Natural killer cell (primary cell): ENCODE data around the gene NPHP4. TPM values are rescaled to one million over a fixed set of nuclear protein-coding genes. Genes with fewer than 3 reads are reported as not detected.

Experiments
- ATAC-seq, 3 donors: fragments of 150-1000 bp in 2 of 3; fragments of 200-7000 bp in 1 of 3; cut with Tn5 transposase; 1 replicate in 1 of 3; 2 replicates in 2 of 3; pipeline ENCODE4 v1.10.0; 2021; ENCODE audit warnings: mild to moderate bottlenecking in 2 of 3, moderate library complexity in 2 of 3
- DNase-seq, 2 donors: peaks; one replicate each; pipeline versions ENCODE4 v3.0.0 to v3.0.0-alpha.2; 2013 to 2021; ENCODE audit warnings: mixed read lengths in 1 of 2
- H3K27ac ChIP-seq: one replicate; pipeline ENCODE4 v1.5.1; 2013; ENCODE audit warnings: mild to moderate bottlenecking, low read length
- H3K27me3 ChIP-seq: one replicate; pipeline ENCODE4 v1.6.1; 2013; ENCODE audit warnings: low read length; ENCODE audit not compliant: control insufficient read depth, insufficient read depth
- H3K36me3 ChIP-seq: one replicate; pipeline ENCODE4 v1.6.1; 2013; ENCODE audit warnings: low read length; ENCODE audit not compliant: control insufficient read depth, insufficient read depth
- H3K4me1 ChIP-seq: one replicate; pipeline ENCODE4 v1.6.1; 2013; ENCODE audit warnings: low read length; ENCODE audit not compliant: control insufficient read depth, insufficient read depth
- H3K4me3 ChIP-seq: one replicate; pipeline ENCODE4 v1.5.1; 2013; ENCODE audit warnings: low read length
- H3K9me3 ChIP-seq: one replicate; pipeline ENCODE4 v1.6.1; 2013; ENCODE audit warnings: low read length; ENCODE audit not compliant: control insufficient read depth, insufficient read depth
- H3K27ac Mint-ChIP-seq, 2 donors: one replicate each; pipeline ENCODE4 v1.8.0; 2022; ENCODE audit warnings: mild to moderate bottlenecking in 2 of 2, mixed read lengths in 2 of 2, moderate library complexity in 1 of 2
- H3K27me3 Mint-ChIP-seq, 2 donors: one replicate each; pipeline ENCODE4 v1.8.0; 2022; ENCODE audit warnings: low read depth in 2 of 2, mixed read lengths in 2 of 2
- H3K36me3 Mint-ChIP-seq: one replicate; pipeline ENCODE4 v1.8.0; 2022; ENCODE audit warnings: mixed read lengths
- H3K4me1 Mint-ChIP-seq, 2 donors: one replicate each; pipeline ENCODE4 v1.8.0; 2022; ENCODE audit warnings: mixed read lengths in 2 of 2
- H3K4me3 Mint-ChIP-seq: one replicate; pipeline ENCODE4 v1.8.0; 2022; ENCODE audit warnings: mild to moderate bottlenecking, moderate library complexity, mixed read lengths
- H3K9me3 Mint-ChIP-seq, 2 donors: one replicate each; pipeline ENCODE4 v1.8.0; 2022; ENCODE audit warnings: mixed read lengths in 2 of 2
- CTCF ChIP-seq: fragments of 200-600 bp; IDR thresholded peaks from one replicate; pipeline ENCODE4 v1.8.0; 2022; ENCODE audit warnings: antibody characterized with exemption
- WGBS: methylation state at CpG from one replicate; pipeline ENCODE4 v1.1.7; 2013; ENCODE audit warnings: missing lambda C conversion rate; ENCODE audit not compliant: insufficient coverage; 5-methylcytosine and 5-hydroxymethylcytosine counted together
- intact Hi-C: fragments of 100-400 bp; cut with micrococcal nuclease; formaldehyde crosslinking; loops from one replicate; pipeline ENCODE4 v1.14.2; 2022
- total RNA-seq, 4 donors: library from RNA; stranded (reverse); fragments of 120-200 nt in 1 of 4; gene quantifications; one replicate each; pipeline versions ENCODE4 v1.2.3 to v1.2.4, GENCODE V29; 2013 to 2022

Gene NPHP4
- total RNA-seq, 3 donors from 2014 or later (not counting 1 experiment from before 2014, with no cell fraction given): 6.3 to 14.7 (median 10.1) TPM

DNA sequence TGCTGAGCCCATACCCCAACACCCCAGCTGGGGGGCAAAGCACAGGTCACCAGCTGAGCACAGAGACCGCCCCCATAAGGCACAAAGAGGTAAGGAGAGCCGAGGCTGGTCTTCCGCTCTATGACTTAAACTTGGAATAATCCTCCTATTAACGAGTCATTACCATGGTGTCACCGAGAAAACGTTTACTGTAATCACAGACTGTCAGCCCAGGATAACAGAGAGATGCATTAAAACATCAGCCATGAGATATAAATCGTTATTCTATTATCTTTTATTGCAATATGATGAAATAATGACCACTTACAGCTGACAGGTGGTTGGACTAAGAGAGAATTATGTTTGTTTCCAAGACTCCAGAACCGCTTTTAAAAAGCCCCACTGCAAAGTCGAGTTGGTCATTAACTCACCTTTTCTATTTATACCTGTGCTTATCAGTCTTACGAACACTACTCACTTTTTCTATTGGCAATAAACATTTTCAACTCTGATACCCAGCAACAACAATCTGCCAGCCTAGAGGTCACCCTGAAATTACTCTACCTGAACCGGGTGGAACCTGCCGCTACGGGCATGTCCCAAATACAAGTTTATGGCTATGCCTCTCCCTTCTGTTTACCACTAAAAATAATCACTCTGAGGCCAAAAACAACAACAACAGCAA lies 21.5 kb downstream of the NPHP4 start:
- intact Hi-C loops: loop anchor here (10.0 kb wide), 1 partner anchor 1316 kb away; the partner anchor contains the start of gene AJAP1
- H3K27ac Mint-ChIP-seq: no peak overlapping the region

GRCh38 chr1:5969168-5969567 lies 23.1 kb downstream of the NPHP4 start:
- DNase-seq (no peak), ATAC-seq (no peak)
- H3K27ac ChIP-seq: no peak overlapping the region
- H3K9me3 Mint-ChIP-seq: no peaks in the 10 kb centered on the region
- intact Hi-C loops: no loop called here
- no peak overlapping the region for H3K4me3 Mint-ChIP-seq
- H3K27me3 ChIP-seq: no peaks in the 10 kb centered on the region
- H3K4me3 ChIP-seq: no peak overlapping the region
- no peaks in the 10 kb centered on the region for H3K36me3 ChIP-seq
- H3K9me3 ChIP-seq: no peaks in the 10 kb centered on the region
- H3K4me1 ChIP-seq: no peaks in the 10 kb centered on the region
- no peak overlapping the region for H3K27ac Mint-ChIP-seq
- no peaks in the 10 kb centered on the region for H3K36me3 Mint-ChIP-seq
- no peaks in the 10 kb centered on the region for H3K27me3 Mint-ChIP-seq
- WGBS: 94% methylated on average over 8 of the region's 10 CpGs
- no peak for TF ChIP-seq CTCF
- H3K4me1 Mint-ChIP-seq: no peaks in the 10 kb centered on the region

More for the DNA sequence above, 21.5 kb downstream of the NPHP4 start:
- Mint-ChIP-seq H3K27me3 (no peaks in the 10 kb centered on the region), H3K4me3 (no peak overlapping the region), H3K4me1 (peaks cover 0 to 5% of the 10 kb centered on the region in 2 donors), H3K36me3 (no peaks in the 10 kb centered on the region), H3K9me3 (no peaks in the 10 kb centered on the region)
- Histone ChIP-seq H3K27ac (no peak overlapping the region), H3K36me3 (no peaks in the 10 kb centered on the region), H3K4me1 (peaks cover 4% of the 10 kb centered on the region), H3K4me3 (no peak overlapping the region), H3K27me3 (no peaks in the 10 kb centered on the region), H3K9me3 (no peaks in the 10 kb centered on the region)
- no peak for DNase-seq
- WGBS: 94% methylated on average over 12 of the region's 13 CpGs
- no peak for TF ChIP-seq CTCF
- ATAC-seq: no peak

DNA sequence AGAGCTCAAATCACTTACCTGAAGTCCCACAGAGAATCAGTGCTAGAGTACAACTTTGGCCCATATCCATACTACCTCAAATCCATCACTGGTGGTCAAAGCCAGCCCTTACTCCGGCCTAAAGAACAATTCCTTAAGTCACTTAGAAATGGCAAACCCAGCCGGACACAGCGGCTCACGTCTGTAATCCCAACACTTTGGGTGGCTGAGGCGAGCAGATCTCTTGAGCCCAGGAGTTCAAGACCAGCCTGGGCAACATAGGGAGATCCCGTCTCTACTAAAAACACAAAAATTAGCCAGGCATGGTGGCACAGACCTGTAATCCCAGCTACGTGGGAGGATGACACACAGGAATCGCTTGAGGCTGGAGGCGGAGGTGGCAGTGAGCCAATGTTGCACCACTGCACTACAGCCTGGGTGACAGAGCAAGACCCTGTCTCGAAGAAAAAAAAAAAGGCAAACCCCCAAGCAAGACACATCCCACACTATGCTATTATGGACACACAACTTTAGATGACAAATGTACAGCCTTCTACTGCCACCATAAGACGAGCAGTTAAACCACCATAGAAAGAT lies 24.0 kb downstream of the NPHP4 start:
- no peak overlapping the region for H3K4me3 ChIP-seq
- ATAC-seq (no peak), DNase-seq (no peak)
- no peaks in the 10 kb centered on the region for H3K36me3 ChIP-seq
- H3K4me1 Mint-ChIP-seq: no peaks in the 10 kb centered on the region
- no peak for TF ChIP-seq CTCF
- no peaks in the 10 kb centered on the region for H3K27me3 Mint-ChIP-seq
- no peaks in the 10 kb centered on the region for H3K9me3 ChIP-seq
- no peak overlapping the region for H3K27ac Mint-ChIP-seq
- no peak overlapping the region for H3K4me3 Mint-ChIP-seq
- H3K4me1 ChIP-seq: no peaks in the 10 kb centered on the region
- no peaks in the 10 kb centered on the region for H3K36me3 Mint-ChIP-seq
- no peaks in the 10 kb centered on the region for H3K9me3 Mint-ChIP-seq
- intact Hi-C loops: no loop called here
- 93% methylated on average over 11 of the region's 11 CpGs for WGBS
- no peaks in the 10 kb centered on the region for H3K27me3 ChIP-seq
- H3K27ac ChIP-seq: no peak overlapping the region
